GM12891 (cell line): Measurements from ENCODE around the gene UTP3.

Experiments
- PAX5 ChIP-seq: IDR thresholded peaks from 2 replicates; pipeline ENCODE4 v1.6.1; 2011; ENCODE audit warnings: low read length, moderate library complexity, mild to moderate bottlenecking; ENCODE audit not compliant: insufficient read depth, severe bottlenecking
- POLR2A ChIP-seq: IDR thresholded peaks from 2 replicates; pipeline ENCODE4 v1.6.1; 2011; ENCODE audit warnings: low read depth, low read length, control low read depth
- POLR2AphosphoS5 ChIP-seq: IDR thresholded peaks from 2 replicates; pipeline ENCODE4 v1.6.1; 2011; ENCODE audit warnings: low read depth, low read length, control low read depth
- POU2F2 ChIP-seq: IDR thresholded peaks from 2 replicates; pipeline ENCODE4 v1.6.1; 2011; ENCODE audit warnings: low read depth, mild to moderate bottlenecking, control low read depth, low read length, moderate library complexity
- SPI1 ChIP-seq: IDR thresholded peaks from 2 replicates; pipeline ENCODE4 v1.6.1; 2011; ENCODE audit warnings: low read depth, low read length, control low read depth
- TAF1 ChIP-seq: IDR thresholded peaks from 2 replicates; pipeline ENCODE4 v1.6.1; 2011; ENCODE audit warnings: low read depth, low read length, control low read depth

- TF ChIP-seq POLR2A, result no peak
- TF ChIP-seq POLR2AphosphoS5, result no peak
- no peak for TF ChIP-seq TAF1
- no peak for TF ChIP-seq POU2F2
- TF ChIP-seq PAX5, result no peak
- TF ChIP-seq SPI1, result no peak
These were observed 17.2 kb upstream of the UTP3 start for GRCh38 chr4:70671091-70671490.
